HepG2 (cell line): ENCODE data around the gene AFG1L. TPM values are rescaled to one million over a fixed set of nuclear protein-coding genes. Genes with fewer than 3 reads are reported as not detected.
A peak's percentile ranks its signal among the peaks of the same experiment; 100 is the strongest.

Experiments
- ARID2 ChIP-seq: sonication (generic); formaldehyde crosslinking; IDR thresholded peaks from 2 replicates; pipeline ENCODE4 v1.8.1; 2022; ENCODE audit warnings: mild to moderate bottlenecking, missing genetic modification reagents, borderline replicate concordance
- BCL6 ChIP-seq: IDR thresholded peaks from 2 replicates; pipeline ENCODE4 v1.6.1; 2016; ENCODE audit warnings: missing genetic modification reagents, missing compliant biosample characterization
- HMGA1 ChIP-seq: sonication (generic); formaldehyde crosslinking; conservative IDR thresholded peaks from 2 replicates; pipeline ENCODE4 v1.4.0; 2020; ENCODE audit warnings: missing genetic modification reagents
- HOXA7 ChIP-seq: sonication (generic); formaldehyde crosslinking; IDR thresholded peaks from 2 replicates; pipeline ENCODE4 v1.8.1; 2022; ENCODE audit warnings: mild to moderate bottlenecking, missing genetic modification reagents, moderate library complexity
- HOXD1 ChIP-seq: sonication (generic); formaldehyde crosslinking; IDR thresholded peaks from 2 replicates; pipeline ENCODE4 v1.5.0; 2020; ENCODE audit warnings: missing genetic modification reagents
- KDM6A ChIP-seq: IDR thresholded peaks from 2 replicates; pipeline ENCODE4 v1.6.1; 2016; ENCODE audit warnings: low read depth
- KLF15 ChIP-seq: sonication (generic); formaldehyde crosslinking; IDR thresholded peaks from 2 replicates; pipeline ENCODE4 v1.8.1; 2023; ENCODE audit warnings: borderline replicate concordance, mild to moderate bottlenecking, inconsistent platforms, missing genetic modification reagents, mixed read lengths
- MTF1 ChIP-seq: sonication (generic); formaldehyde crosslinking; IDR thresholded peaks from 2 replicates; pipeline ENCODE4 v1.5.0; 2020; ENCODE audit warnings: missing genetic modification reagents
- PHF5A ChIP-seq: IDR thresholded peaks from one replicate; pipeline ENCODE4 v1.6.1; 2018; ENCODE audit warnings: low read depth, missing genetic modification reagents; ENCODE audit not compliant: unreplicated experiment
- SKI ChIP-seq: fragments of 450-650 bp; IDR thresholded peaks from one replicate; pipeline ENCODE4 v1.6.1; 2018; ENCODE audit warnings: mild to moderate bottlenecking; ENCODE audit not compliant: partially characterized antibody
- SSRP1 ChIP-seq: IDR thresholded peaks from 2 replicates; pipeline ENCODE4 v1.6.1; 2016; ENCODE audit warnings: control low read depth
- TEAD3 ChIP-seq: optimal IDR thresholded peaks from 2 replicates; pipeline ENCODE3; 2016; ENCODE audit warnings: borderline replicate concordance
- XBP1 ChIP-seq: sonication (generic); formaldehyde crosslinking; IDR thresholded peaks from 2 replicates; pipeline ENCODE4 v1.5.0; 2020; ENCODE audit warnings: missing genetic modification reagents
- XRCC5 ChIP-seq: fragments of 200-400 bp; formaldehyde crosslinking; optimal IDR thresholded peaks from 2 replicates; pipeline ENCODE3; 2017; ENCODE audit warnings: mild to moderate bottlenecking, low read length
- ZFAT ChIP-seq: sonication (generic); formaldehyde crosslinking; conservative IDR thresholded peaks from 2 replicates; pipeline ENCODE4 v1.8.1; 2023; ENCODE audit warnings: missing genetic modification reagents, inconsistent platforms
- ZNF296 ChIP-seq: sonication (generic); formaldehyde crosslinking; conservative IDR thresholded peaks from 2 replicates; pipeline ENCODE4 v1.5.0; 2020; ENCODE audit warnings: mild to moderate bottlenecking, missing genetic modification reagents
- ZNF446 ChIP-seq: sonication (generic); formaldehyde crosslinking; IDR thresholded peaks from 2 replicates; pipeline ENCODE4 v1.5.0; 2020; ENCODE audit warnings: mild to moderate bottlenecking, missing genetic modification reagents
- ZNF674 ChIP-seq: sonication (generic); formaldehyde crosslinking; IDR thresholded peaks from 2 replicates; pipeline ENCODE4 v1.5.0; 2020; ENCODE audit warnings: low read depth, mild to moderate bottlenecking, missing genetic modification reagents
- ZNF724P ChIP-seq: sonication (generic); formaldehyde crosslinking; IDR thresholded peaks from 2 replicates; pipeline ENCODE4 v1.8.0; 2022; ENCODE audit warnings: missing genetic modification reagents, borderline replicate concordance
- ZNF768 ChIP-seq: sonication (generic); formaldehyde crosslinking; IDR thresholded peaks from 2 replicates; pipeline ENCODE4 v1.4.0; 2020; ENCODE audit warnings: missing genetic modification reagents
- polyA plus RNA-seq, 8 experiments: library from polyadenylated mRNA; depleted of rRNA in 3 of 8; stranded (reverse) in 7 of 8; unstranded in 1 of 8; fragments of >200 nt; fragmentation: Illumina TruSeq in 4 of 8; extraction: Trizol in 4 of 8; gene quantifications; 2 replicates each; pipeline versions ENCODE4 v1.2.1 to v1.2.3, GENCODE V29; 2011 to 2016; ENCODE audit warnings: low read depth in 4 of 8, missing spikeins in 1 of 8, mixed read lengths in 1 of 8; ENCODE audit not compliant: insufficient read depth in 1 of 8
- total RNA-seq, 5 experiments: library from RNA; depleted of rRNA; stranded (reverse); fragments of >200 nt; fragmentation: Illumina TruSeq; extraction: Trizol; gene quantifications; 2 replicates each; pipeline ENCODE4 v1.2.3, GENCODE V29; 2016; ENCODE audit warnings: low read depth in 1 of 5
- TF ChIP-seq, protein P1 (sequence below): sonication (generic); formaldehyde crosslinking; IDR thresholded peaks from 2 replicates; pipeline ENCODE4 v1.8.0; 2022; ENCODE audit warnings: mild to moderate bottlenecking, missing genetic modification reagents
- TF ChIP-seq, protein P2 (sequence below): sonication (generic); formaldehyde crosslinking; IDR thresholded peaks from 2 replicates; pipeline ENCODE4 v1.4.0; 2020; ENCODE audit warnings: low read depth, missing genetic modification reagents
- TF ChIP-seq, protein P3 (sequence below): sonication (generic); formaldehyde crosslinking; IDR thresholded peaks from 2 replicates; pipeline ENCODE4 v1.4.0; 2020; ENCODE audit warnings: missing genetic modification reagents, borderline replicate concordance
- TF ChIP-seq, protein P4 (sequence below): sonication (generic); formaldehyde crosslinking; IDR thresholded peaks from 2 replicates; pipeline ENCODE4 v1.8.1; 2023; ENCODE audit warnings: mild to moderate bottlenecking, missing genetic modification reagents, borderline replicate concordance

Gene AFG1L
- total and polyA plus RNA-seq, 2 of the 13 experiments (the other 11 are each of a cell fraction or from before 2014, with no cell fraction given): 3.1 to 14.0 TPM

DNA sequence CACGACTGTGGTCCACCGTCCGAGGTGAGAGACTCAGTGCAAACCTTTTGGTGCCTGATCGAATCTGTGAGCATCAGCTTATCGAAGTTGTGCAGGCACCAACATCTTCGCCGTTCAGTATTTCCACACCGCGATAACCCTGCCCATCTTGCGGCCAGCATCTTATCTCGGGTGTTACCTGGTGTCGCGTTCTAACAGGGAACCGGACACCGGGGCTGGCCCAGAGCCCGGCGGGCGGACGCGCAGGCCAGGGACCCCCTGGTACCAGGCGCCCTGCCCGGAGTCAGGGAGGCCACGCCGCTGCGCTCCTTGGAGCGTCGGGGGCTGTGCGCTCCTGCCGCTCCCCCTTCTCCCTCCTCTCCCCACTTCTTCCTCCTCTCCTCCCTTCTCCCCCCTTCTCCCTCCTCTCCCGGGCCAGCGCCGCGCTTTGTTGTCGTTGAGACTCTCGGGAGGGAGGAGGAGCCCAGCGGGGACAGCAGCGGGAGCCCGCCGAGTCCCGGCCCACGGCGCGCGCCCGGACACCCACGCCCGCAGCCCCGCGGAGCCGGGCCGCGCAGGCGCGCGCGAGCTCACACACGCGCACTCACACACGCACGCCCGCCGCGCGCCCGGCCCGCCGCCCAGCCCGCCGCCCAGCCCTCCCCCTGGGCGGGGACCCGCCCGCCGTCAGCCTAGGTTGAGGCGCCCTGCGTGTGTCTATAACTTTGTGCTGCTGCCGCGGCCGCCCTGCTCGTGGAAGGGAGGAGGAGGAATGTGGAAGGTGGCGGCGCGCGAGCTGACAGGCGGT lies 264.4 kb downstream of the AFG1L start (continued):
- TF ChIP-seq, protein P1, sequence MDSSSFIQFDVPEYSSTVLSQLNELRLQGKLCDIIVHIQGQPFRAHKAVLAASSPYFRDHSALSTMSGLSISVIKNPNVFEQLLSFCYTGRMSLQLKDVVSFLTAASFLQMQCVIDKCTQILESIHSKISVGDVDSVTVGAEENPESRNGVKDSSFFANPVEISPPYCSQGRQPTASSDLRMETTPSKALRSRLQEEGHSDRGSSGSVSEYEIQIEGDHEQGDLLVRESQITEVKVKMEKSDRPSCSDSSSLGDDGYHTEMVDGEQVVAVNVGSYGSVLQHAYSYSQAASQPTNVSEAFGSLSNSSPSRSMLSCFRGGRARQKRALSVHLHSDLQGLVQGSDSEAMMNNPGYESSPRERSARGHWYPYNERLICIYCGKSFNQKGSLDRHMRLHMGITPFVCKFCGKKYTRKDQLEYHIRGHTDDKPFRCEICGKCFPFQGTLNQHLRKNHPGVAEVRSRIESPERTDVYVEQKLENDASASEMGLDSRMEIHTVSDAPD (CRISPR knock-in tag): no peak
- TF ChIP-seq BCL6 (CRISPR knock-in tag) (peak; percentile 14; the same call in 1 of the 2 replicates), ZNF674 (no peak), SSRP1 (no peak), XRCC5 (no peak), KDM6A (CRISPR knock-in tag) (no peak), ZFAT (CRISPR knock-in tag) (no peak), ZNF446 (CRISPR knock-in tag) (no peak), ZNF296 (CRISPR knock-in tag) (no peak), HMGA1 (CRISPR knock-in tag) (no peak), HOXD1 (no peak), MTF1 (no peak), TEAD3 (CRISPR knock-in tag) (peak; percentile 39), KLF15 (CRISPR knock-in tag) (no peak), SKI (peak; percentile 32), HOXA7 (no peak), ARID2 (CRISPR knock-in tag) (0 out of 2 replicates have a peak, but pooled peaks have one; percentile 72), ZNF724P (CRISPR knock-in tag) (no peak), PHF5A (CRISPR knock-in tag) (no peak), XBP1 (CRISPR knock-in tag) (no peak), ZNF768 (CRISPR knock-in tag) (peak; percentile 19; the same call in 1 of the 2 replicates)
- TF ChIP-seq, protein P2, sequence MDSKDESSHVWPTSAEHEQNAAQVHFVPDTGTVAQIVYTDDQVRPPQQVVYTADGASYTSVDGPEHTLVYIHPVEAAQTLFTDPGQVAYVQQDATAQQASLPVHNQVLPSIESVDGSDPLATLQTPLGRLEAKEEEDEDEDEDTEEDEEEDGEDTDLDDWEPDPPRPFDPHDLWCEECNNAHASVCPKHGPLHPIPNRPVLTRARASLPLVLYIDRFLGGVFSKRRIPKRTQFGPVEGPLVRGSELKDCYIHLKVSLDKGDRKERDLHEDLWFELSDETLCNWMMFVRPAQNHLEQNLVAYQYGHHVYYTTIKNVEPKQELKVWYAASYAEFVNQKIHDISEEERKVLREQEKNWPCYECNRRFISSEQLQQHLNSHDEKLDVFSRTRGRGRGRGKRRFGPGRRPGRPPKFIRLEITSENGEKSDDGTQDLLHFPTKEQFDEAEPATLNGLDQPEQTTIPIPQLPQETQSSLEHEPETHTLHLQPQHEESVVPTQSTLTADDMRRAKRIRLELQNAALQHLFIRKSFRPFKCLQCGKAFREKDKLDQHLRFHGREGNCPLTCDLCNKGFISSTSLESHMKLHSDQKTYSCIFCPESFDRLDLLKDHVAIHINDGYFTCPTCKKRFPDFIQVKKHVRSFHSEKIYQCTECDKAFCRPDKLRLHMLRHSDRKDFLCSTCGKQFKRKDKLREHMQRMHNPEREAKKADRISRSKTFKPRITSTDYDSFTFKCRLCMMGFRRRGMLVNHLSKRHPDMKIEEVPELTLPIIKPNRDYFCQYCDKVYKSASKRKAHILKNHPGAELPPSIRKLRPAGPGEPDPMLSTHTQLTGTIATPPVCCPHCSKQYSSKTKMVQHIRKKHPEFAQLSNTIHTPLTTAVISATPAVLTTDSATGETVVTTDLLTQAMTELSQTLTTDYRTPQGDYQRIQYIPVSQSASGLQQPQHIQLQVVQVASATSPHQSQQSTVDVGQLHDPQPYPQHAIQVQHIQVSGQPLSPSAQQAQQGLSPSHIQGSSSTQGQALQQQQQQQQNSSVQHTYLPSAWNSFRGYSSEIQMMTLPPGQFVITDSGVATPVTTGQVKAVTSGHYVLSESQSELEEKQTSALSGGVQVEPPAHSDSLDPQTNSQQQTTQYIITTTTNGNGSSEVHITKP: no peak
- TF ChIP-seq, protein P3, sequence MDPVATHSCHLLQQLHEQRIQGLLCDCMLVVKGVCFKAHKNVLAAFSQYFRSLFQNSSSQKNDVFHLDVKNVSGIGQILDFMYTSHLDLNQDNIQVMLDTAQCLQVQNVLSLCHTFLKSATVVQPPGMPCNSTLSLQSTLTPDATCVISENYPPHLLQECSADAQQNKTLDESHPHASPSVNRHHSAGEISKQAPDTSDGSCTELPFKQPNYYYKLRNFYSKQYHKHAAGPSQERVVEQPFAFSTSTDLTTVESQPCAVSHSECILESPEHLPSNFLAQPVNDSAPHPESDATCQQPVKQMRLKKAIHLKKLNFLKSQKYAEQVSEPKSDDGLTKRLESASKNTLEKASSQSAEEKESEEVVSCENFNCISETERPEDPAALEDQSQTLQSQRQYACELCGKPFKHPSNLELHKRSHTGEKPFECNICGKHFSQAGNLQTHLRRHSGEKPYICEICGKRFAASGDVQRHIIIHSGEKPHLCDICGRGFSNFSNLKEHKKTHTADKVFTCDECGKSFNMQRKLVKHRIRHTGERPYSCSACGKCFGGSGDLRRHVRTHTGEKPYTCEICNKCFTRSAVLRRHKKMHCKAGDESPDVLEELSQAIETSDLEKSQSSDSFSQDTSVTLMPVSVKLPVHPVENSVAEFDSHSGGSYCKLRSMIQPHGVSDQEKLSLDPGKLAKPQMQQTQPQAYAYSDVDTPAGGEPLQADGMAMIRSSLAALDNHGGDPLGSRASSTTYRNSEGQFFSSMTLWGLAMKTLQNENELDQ (CRISPR knock-in tag): no peak
- TF ChIP-seq, protein P4, sequence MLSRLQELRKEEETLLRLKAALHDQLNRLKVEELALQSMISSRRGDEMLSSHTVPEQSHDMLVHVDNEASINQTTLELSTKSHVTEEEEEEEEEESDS (CRISPR knock-in tag): no peak
